ENCODE data around the gene SCNN1G. TPM values are rescaled to one million over a fixed set of nuclear protein-coding genes. Genes with fewer than 3 reads are reported as not detected.

Gene SCNN1G
- total RNA-seq (not detected), polyA plus RNA-seq (under 1 TPM in 1 of 2 donors, not detected in 1; 0.63 TPM)
- long read RNA-seq, donor 1: 0 reads
- long read RNA-seq, donor 2: 0 reads

GRCh38 chr16:23182679-23183542 lies at the start of gene SCNN1G:
TSS of gene SCNN1G (plus strand) at chr16:23182745. CDS start at chr16:23186272, 3,527 bp downstream.
- peaks cover 0 to 3% of the 10 kb centered on the region in 2 donors for H3K27me3 ChIP-seq (ENCODE audit: control insufficient read depth in 1 of 2, insufficient read depth in 2 of 2, low read length in 1 of 2)
- peak; percentile 41 for ATAC-seq (ENCODE audit: low FRiP score)
- no peak for DNase-seq
- 1% methylated on average over 67 to 71 of the region's 71 CpGs for WGBS, 2 donors
- H3K9me3 ChIP-seq (ENCODE audit: control insufficient read depth, low read length): no peaks in the 10 kb centered on the region
- peak within 1 kb of the TSS; percentile 14 to 30 for H3K4me3 ChIP-seq (ENCODE audit: low read length in 2 of 2)
- H3K36me3 ChIP-seq (ENCODE audit: control insufficient read depth in 1 of 2, insufficient read depth in 2 of 2, low read length in 1 of 2): no peaks in the 10 kb centered on the region
- no peak within 1 kb of the TSS for H3K27ac ChIP-seq (ENCODE audit: low read depth in 1 of 2, low read length in 2 of 2)
- intact Hi-C loops (cut with DNase I): loop anchor here (1.0 kb wide), 2 partner anchors 251 to 252 kb away; no protein-coding TSS in a partner anchor
- no peaks in the 10 kb centered on the region for H3K4me1 ChIP-seq (ENCODE audit: control insufficient read depth in 1 of 2, insufficient read depth in 2 of 2, low read length in 2 of 2)

- peak in 1 of 2 donors; percentile 79 for DNase-seq
- 10 to 32% methylated on average over 11 of the region's 11 CpGs for WGBS, 2 donors
- peaks cover 5 to 6% of the 10 kb centered on the region in 2 donors for H3K4me1 ChIP-seq (ENCODE audit: control insufficient read depth in 1 of 2, insufficient read depth in 2 of 2, low read length in 2 of 2)
Observed at GRCh38 chr16:23132775-23133463, 49.6 kb upstream of the SCNN1G start.

GRCh38 chr16:23134274-23134673 lies 48.3 kb upstream of the SCNN1G start:
- no peaks in the 10 kb centered on the region for H3K27me3 ChIP-seq (ENCODE audit: control insufficient read depth in 1 of 2, insufficient read depth in 2 of 2, low read length in 1 of 2)
- H3K4me3 ChIP-seq (ENCODE audit: low read length in 2 of 2): no peak overlapping the region
- H3K27ac ChIP-seq (ENCODE audit: low read depth in 1 of 2, low read length in 2 of 2): no peak overlapping the region
- intact Hi-C loops (cut with DNase I): no loop called here
- WGBS, 2 donors: 37 to 46% methylated on average over 3 of the region's 3 CpGs
- ATAC-seq (ENCODE audit: low FRiP score): no peak
- peaks cover 1% of the 10 kb centered on the region for H3K9me3 ChIP-seq (ENCODE audit: control insufficient read depth, low read length)
- no peaks in the 10 kb centered on the region for H3K36me3 ChIP-seq (ENCODE audit: control insufficient read depth in 1 of 2, insufficient read depth in 2 of 2, low read length in 1 of 2)
- DNase-seq: no peak
- peaks cover 3 to 5% of the 10 kb centered on the region in 2 donors for H3K4me1 ChIP-seq (ENCODE audit: control insufficient read depth in 1 of 2, insufficient read depth in 2 of 2, low read length in 2 of 2)

More at GRCh38 chr16:23132775-23133463, 49.6 kb upstream of the SCNN1G start:
- Histone ChIP-seq H3K36me3 (ENCODE audit: control insufficient read depth in 1 of 2, insufficient read depth in 2 of 2, low read length in 1 of 2) (no peaks in the 10 kb centered on the region), H3K27ac (ENCODE audit: low read depth in 1 of 2, low read length in 2 of 2) (peak overlapping the region; percentile 39 to 98), H3K4me3 (ENCODE audit: low read length in 2 of 2) (peak overlapping the region in 1 of 2 donors; percentile 24), H3K9me3 (ENCODE audit: control insufficient read depth, low read length) (peaks cover 1% of the 10 kb centered on the region), H3K27me3 (ENCODE audit: control insufficient read depth in 1 of 2, insufficient read depth in 2 of 2, low read length in 1 of 2) (no peaks in the 10 kb centered on the region)
- intact Hi-C loops (cut with DNase I): no loop called here
- peak; percentile 60 for ATAC-seq (ENCODE audit: low FRiP score)

- Histone ChIP-seq H3K36me3 (ENCODE audit: control insufficient read depth in 1 of 2, insufficient read depth in 2 of 2, low read length in 1 of 2) (no peaks in the 10 kb centered on the region), H3K9me3 (ENCODE audit: control insufficient read depth, low read length) (peaks cover 1% of the 10 kb centered on the region), H3K27me3 (ENCODE audit: control insufficient read depth in 1 of 2, insufficient read depth in 2 of 2, low read length in 1 of 2) (no peaks in the 10 kb centered on the region), H3K4me3 (ENCODE audit: low read length in 2 of 2) (no peak overlapping the region), H3K27ac (ENCODE audit: low read depth in 1 of 2, low read length in 2 of 2) (no peak overlapping the region), H3K4me1 (ENCODE audit: control insufficient read depth in 1 of 2, insufficient read depth in 2 of 2, low read length in 2 of 2) (no peaks in the 10 kb centered on the region)
- ATAC-seq (ENCODE audit: low FRiP score) (no peak), DNase-seq (no peak)
- 91 to 97% methylated on average over 2 of the region's 2 CpGs for WGBS, 2 donors
- intact Hi-C loops (cut with DNase I): no loop called here
Observed at GRCh38 chr16:23137256-23137655, 45.3 kb upstream of the SCNN1G start.

- H3K9me3 ChIP-seq (ENCODE audit: control insufficient read depth, low read length): peaks cover 1% of the 10 kb centered on the region
- no peak overlapping the region for H3K27ac ChIP-seq (ENCODE audit: low read depth in 1 of 2, low read length in 2 of 2)
- H3K4me3 ChIP-seq (ENCODE audit: low read length in 2 of 2): no peak overlapping the region
- intact Hi-C loops (cut with DNase I): no loop called here
- no peaks in the 10 kb centered on the region for H3K36me3 ChIP-seq (ENCODE audit: control insufficient read depth in 1 of 2, insufficient read depth in 2 of 2, low read length in 1 of 2)
- H3K27me3 ChIP-seq (ENCODE audit: control insufficient read depth in 1 of 2, insufficient read depth in 2 of 2, low read length in 1 of 2): no peaks in the 10 kb centered on the region
- WGBS, 2 donors: 63 to 65% methylated on average over 5 of the region's 5 CpGs
- H3K4me1 ChIP-seq (ENCODE audit: control insufficient read depth in 1 of 2, insufficient read depth in 2 of 2, low read length in 2 of 2): peaks cover 0 to 2% of the 10 kb centered on the region in 2 donors
- ATAC-seq (ENCODE audit: low FRiP score) (no peak), DNase-seq (no peak)
Observed at GRCh38 chr16:23137818-23138217, 44.7 kb upstream of the SCNN1G start.

- Histone ChIP-seq H3K36me3 (ENCODE audit: control insufficient read depth in 1 of 2, insufficient read depth in 2 of 2, low read length in 1 of 2) (no peaks in the 10 kb centered on the region), H3K27me3 (ENCODE audit: control insufficient read depth in 1 of 2, insufficient read depth in 2 of 2, low read length in 1 of 2) (no peaks in the 10 kb centered on the region), H3K4me1 (ENCODE audit: control insufficient read depth in 1 of 2, insufficient read depth in 2 of 2, low read length in 2 of 2) (peaks cover 0 to 3% of the 10 kb centered on the region in 2 donors), H3K9me3 (ENCODE audit: control insufficient read depth, low read length) (peaks cover 1% of the 10 kb centered on the region), H3K4me3 (ENCODE audit: low read length in 2 of 2) (no peak overlapping the region), H3K27ac (ENCODE audit: low read depth in 1 of 2, low read length in 2 of 2) (no peak overlapping the region)
- 23 to 43% methylated on average over 2 of the region's 2 CpGs for WGBS, 2 donors
- ATAC-seq (ENCODE audit: low FRiP score): no peak
- DNase-seq: no peak
- intact Hi-C loops (cut with DNase I): no loop called here
Observed at GRCh38 chr16:23140107-23140506, 42.4 kb upstream of the SCNN1G start.

- no peaks in the 10 kb centered on the region for H3K36me3 ChIP-seq (ENCODE audit: control insufficient read depth in 1 of 2, insufficient read depth in 2 of 2, low read length in 1 of 2)
- peaks cover 0 to 3% of the 10 kb centered on the region in 2 donors for H3K4me1 ChIP-seq (ENCODE audit: control insufficient read depth in 1 of 2, insufficient read depth in 2 of 2, low read length in 2 of 2)
- WGBS, 2 donors: 97 to 98% methylated on average over 3 of the region's 3 CpGs
- ATAC-seq (ENCODE audit: low FRiP score) (peak; percentile 12), DNase-seq (no peak)
- no peak overlapping the region for H3K4me3 ChIP-seq (ENCODE audit: low read length in 2 of 2)
- intact Hi-C loops (cut with DNase I): no loop called here
- no peaks in the 10 kb centered on the region for H3K27me3 ChIP-seq (ENCODE audit: control insufficient read depth in 1 of 2, insufficient read depth in 2 of 2, low read length in 1 of 2)
- peaks cover 1% of the 10 kb centered on the region for H3K9me3 ChIP-seq (ENCODE audit: control insufficient read depth, low read length)
- no peak overlapping the region for H3K27ac ChIP-seq (ENCODE audit: low read depth in 1 of 2, low read length in 2 of 2)
Observed at GRCh38 chr16:23141033-23141432, 41.5 kb upstream of the SCNN1G start.

GRCh38 chr16:23141500-23141899 lies 41.0 kb upstream of the SCNN1G start:
- Histone ChIP-seq H3K27ac (ENCODE audit: low read depth in 1 of 2, low read length in 2 of 2) (peak overlapping the region in 1 of 2 donors; percentile 36), H3K27me3 (ENCODE audit: control insufficient read depth in 1 of 2, insufficient read depth in 2 of 2, low read length in 1 of 2) (no peaks in the 10 kb centered on the region), H3K4me3 (ENCODE audit: low read length in 2 of 2) (no peak overlapping the region), H3K36me3 (ENCODE audit: control insufficient read depth in 1 of 2, insufficient read depth in 2 of 2, low read length in 1 of 2) (no peaks in the 10 kb centered on the region), H3K9me3 (ENCODE audit: control insufficient read depth, low read length) (peaks cover 1% of the 10 kb centered on the region), H3K4me1 (ENCODE audit: control insufficient read depth in 1 of 2, insufficient read depth in 2 of 2, low read length in 2 of 2) (peaks cover 0 to 3% of the 10 kb centered on the region in 2 donors)
- ATAC-seq (ENCODE audit: low FRiP score) (no peak), DNase-seq (no peak)
- intact Hi-C loops (cut with DNase I): no loop called here
- 94 to 97% methylated on average over 6 of the region's 6 CpGs for WGBS, 2 donors

All from aorta (tissue), 5 donors.